Osteocyte (in vitro differentiated cells): ENCODE measurements around the gene AATF. TPM values are rescaled to one million over a fixed set of nuclear protein-coding genes. Genes with fewer than 3 reads are reported as not detected.

Experiments used
- DNase-seq: peaks from one replicate; pipeline ENCODE4 v3.0.0; 2021; ENCODE audit warnings: mixed read lengths; ENCODE audit not compliant: unreplicated experiment; ENCODE audit errors: extremely low spot score
- H3K27ac Mint-ChIP-seq: one replicate; pipeline ENCODE4 v1.8.0; 2021; ENCODE audit warnings: mild to moderate bottlenecking, mixed read lengths; ENCODE audit not compliant: unreplicated experiment
- H3K27me3 Mint-ChIP-seq: one replicate; pipeline ENCODE4 v1.8.0; 2021; ENCODE audit warnings: mixed read lengths; ENCODE audit not compliant: unreplicated experiment
- H3K36me3 Mint-ChIP-seq: one replicate; pipeline ENCODE4 v1.8.0; 2021; ENCODE audit warnings: mixed read lengths; ENCODE audit not compliant: unreplicated experiment
- H3K4me1 Mint-ChIP-seq: one replicate; pipeline ENCODE4 v1.8.0; 2021; ENCODE audit warnings: mixed read lengths; ENCODE audit not compliant: unreplicated experiment
- H3K4me3 Mint-ChIP-seq: one replicate; pipeline ENCODE4 v1.8.0; 2021; ENCODE audit warnings: mild to moderate bottlenecking, moderate library complexity, mixed read lengths; ENCODE audit not compliant: unreplicated experiment
- H3K9me3 Mint-ChIP-seq: one replicate; pipeline ENCODE4 v1.8.0; 2021; ENCODE audit warnings: mixed read lengths; ENCODE audit not compliant: unreplicated experiment
- microRNA-seq: library from miRNA; unstranded; fragments of <30 nt; microRNA quantifications from one replicate; pipeline ENCODE4 v1.1.0, GENCODE V29; 2020; ENCODE audit not compliant: unreplicated experiment
- total RNA-seq: library from RNA; stranded (reverse); gene quantifications from 2 replicates; pipeline ENCODE4 v1.2.1, GENCODE V29; 2021
- TF ChIP-seq, protein P1 (sequence below): fragments of 200-600 bp; sonication (generic); IDR thresholded peaks from 2 replicates; pipeline ENCODE4 v1.5.0; 2021; ENCODE audit warnings: antibody characterized with exemption, mild to moderate bottlenecking, moderate library complexity

AATF gene
- total RNA-seq, 1 donor from 2014 or later = 39.6 TPM

DNA sequence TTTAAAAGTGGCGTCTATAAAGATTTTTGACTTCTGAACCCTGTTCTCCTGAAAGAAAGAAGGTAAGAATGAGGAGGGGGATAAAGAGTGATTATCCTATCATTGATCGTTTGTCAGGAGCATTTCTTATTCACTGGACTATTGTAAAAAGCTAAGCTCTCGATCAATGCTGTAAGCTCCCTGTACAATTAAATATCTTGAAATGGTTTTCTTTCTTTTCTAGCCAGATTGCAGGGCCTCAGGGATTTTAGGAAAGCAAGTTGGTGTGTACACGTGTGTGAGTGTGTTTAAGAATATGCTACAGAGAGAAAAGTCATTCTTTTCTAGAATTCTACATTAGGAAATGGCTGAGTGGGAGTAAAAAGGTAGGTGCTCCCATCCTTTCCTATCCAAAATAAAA, 154.5 kb downstream of the AATF start:
- TF ChIP-seq, protein P1, sequence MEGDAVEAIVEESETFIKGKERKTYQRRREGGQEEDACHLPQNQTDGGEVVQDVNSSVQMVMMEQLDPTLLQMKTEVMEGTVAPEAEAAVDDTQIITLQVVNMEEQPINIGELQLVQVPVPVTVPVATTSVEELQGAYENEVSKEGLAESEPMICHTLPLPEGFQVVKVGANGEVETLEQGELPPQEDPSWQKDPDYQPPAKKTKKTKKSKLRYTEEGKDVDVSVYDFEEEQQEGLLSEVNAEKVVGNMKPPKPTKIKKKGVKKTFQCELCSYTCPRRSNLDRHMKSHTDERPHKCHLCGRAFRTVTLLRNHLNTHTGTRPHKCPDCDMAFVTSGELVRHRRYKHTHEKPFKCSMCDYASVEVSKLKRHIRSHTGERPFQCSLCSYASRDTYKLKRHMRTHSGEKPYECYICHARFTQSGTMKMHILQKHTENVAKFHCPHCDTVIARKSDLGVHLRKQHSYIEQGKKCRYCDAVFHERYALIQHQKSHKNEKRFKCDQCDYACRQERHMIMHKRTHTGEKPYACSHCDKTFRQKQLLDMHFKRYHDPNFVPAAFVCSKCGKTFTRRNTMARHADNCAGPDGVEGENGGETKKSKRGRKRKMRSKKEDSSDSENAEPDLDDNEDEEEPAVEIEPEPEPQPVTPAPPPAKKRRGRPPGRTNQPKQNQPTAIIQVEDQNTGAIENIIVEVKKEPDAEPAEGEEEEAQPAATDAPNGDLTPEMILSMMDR = no peak
- no peak for DNase-seq
- Mint-ChIP-seq H3K27me3 (no peaks in the 10 kb centered on the region), H3K4me1 (peaks cover 3% of the 10 kb centered on the region), H3K27ac (no peak overlapping the region), H3K36me3 (peaks cover 8% of the 10 kb centered on the region), H3K4me3 (no peak overlapping the region), H3K9me3 (no peaks in the 10 kb centered on the region)

DNA sequence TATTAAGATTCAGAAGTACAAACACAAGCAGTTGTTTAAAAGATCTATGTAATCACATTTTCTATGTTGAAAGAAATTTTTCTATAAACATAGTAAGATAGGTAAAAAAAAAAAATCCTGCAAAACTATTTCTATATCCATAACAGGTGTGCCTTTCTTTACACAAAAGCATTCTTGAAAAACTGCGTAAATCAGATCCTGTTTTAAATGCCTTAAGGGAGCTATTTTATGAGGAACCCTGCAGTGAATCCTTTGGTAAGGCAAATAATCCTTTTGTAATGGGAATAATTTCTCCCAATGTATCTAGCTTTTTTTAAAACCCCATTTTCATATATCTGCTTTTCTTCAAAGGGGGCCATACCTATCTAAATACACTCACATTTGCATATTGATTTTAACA, 157.3 kb downstream of the AATF start:
- no peak overlapping the region for H3K27ac Mint-ChIP-seq

More for the DNA sequence above, 157.3 kb downstream of the AATF start:
- H3K27me3 Mint-ChIP-seq = no peaks in the 10 kb centered on the region
- no peak overlapping the region for H3K4me3 Mint-ChIP-seq
- TF ChIP-seq, protein P1 = no peak
- H3K36me3 Mint-ChIP-seq = peaks cover 14% of the 10 kb centered on the region
- no peak for DNase-seq
- no peaks in the 10 kb centered on the region for H3K9me3 Mint-ChIP-seq
- no peaks in the 10 kb centered on the region for H3K4me1 Mint-ChIP-seq

Small RNAs within 50 kb of the gene (microRNA-seq; reads per million reads assigned to microRNA genes)
- gene MIR2909 = not detected

Other genes starting within 250 kb of the AATF start
- gene LHX1, start 11.5 kb upstream of the AATF start, total RNA-seq = not detected in 2 replicates